ENCODE measurements around the gene MID2. TPM values are rescaled to one million over a fixed set of nuclear protein-coding genes. Genes with fewer than 3 reads are reported as not detected.

Gene MID2
- polyA plus RNA-seq, 1 experiment: 1.6 TPM

GRCh38 chrX:107842715-107843400, 17.2 kb downstream of the MID2 start:
- DNase-seq (ENCODE audit: low read depth, low spot score): no peak
- ChIA-PET POLR2A (no interaction called here), CTCF (no interaction called here)

GRCh38 chrX:107845625-107846024, 20.0 kb downstream of the MID2 start:
- TF ChIP-seq CTCF (IDR thresholded peaks at IDR 0.05; ENCODE audit: low read depth, low read length): no peak
- ChIA-PET POLR2A (no interaction called here), CTCF (no interaction called here)
- no peak overlapping the region for H3K27ac ChIP-seq (ENCODE audit: low read depth, low read length)
- DNase-seq (ENCODE audit: low read depth, low spot score): no peak
- no peaks in the 10 kb centered on the region for H3K9me3 ChIP-seq (ENCODE audit: control insufficient read depth, insufficient read depth, low read length)
- H3K4me3 ChIP-seq (ENCODE audit: low read depth, low read length): no peak overlapping the region
- no peaks in the 10 kb centered on the region for H3K27me3 ChIP-seq (ENCODE audit: control insufficient read depth, insufficient read depth, low read length)

More at GRCh38 chrX:107842715-107843400, 17.2 kb downstream of the MID2 start:
- Histone ChIP-seq H3K9me3 (ENCODE audit: control insufficient read depth, insufficient read depth, low read length) (no peaks in the 10 kb centered on the region), H3K27me3 (ENCODE audit: control insufficient read depth, insufficient read depth, low read length) (no peaks in the 10 kb centered on the region), H3K27ac (ENCODE audit: low read depth, low read length) (no peak overlapping the region), H3K4me3 (ENCODE audit: low read depth, low read length) (no peak overlapping the region)
- no peak for TF ChIP-seq CTCF (IDR thresholded peaks at IDR 0.05; ENCODE audit: low read depth, low read length)

GRCh38 chrX:107848591-107848990, 22.9 kb downstream of the MID2 start:
- no peaks in the 10 kb centered on the region for H3K9me3 ChIP-seq (ENCODE audit: control insufficient read depth, insufficient read depth, low read length)
- H3K4me3 ChIP-seq (ENCODE audit: low read depth, low read length): no peak overlapping the region
- DNase-seq (ENCODE audit: low read depth, low spot score): no peak
- ChIA-PET POLR2A (no interaction called here), CTCF (no interaction called here)
- H3K27ac ChIP-seq (ENCODE audit: low read depth, low read length): no peak overlapping the region
- no peak for TF ChIP-seq CTCF (IDR thresholded peaks at IDR 0.05; ENCODE audit: low read depth, low read length)
- no peaks in the 10 kb centered on the region for H3K27me3 ChIP-seq (ENCODE audit: control insufficient read depth, insufficient read depth, low read length)

GRCh38 chrX:107849747-107850421, 24.2 kb downstream of the MID2 start:
- no peak for TF ChIP-seq CTCF (IDR thresholded peaks at IDR 0.05; ENCODE audit: low read depth, low read length)
- POLR2A ChIA-PET: no interaction called here
- no peak for DNase-seq (ENCODE audit: low read depth, low spot score)
- Histone ChIP-seq H3K9me3 (ENCODE audit: control insufficient read depth, insufficient read depth, low read length) (no peaks in the 10 kb centered on the region), H3K27me3 (ENCODE audit: control insufficient read depth, insufficient read depth, low read length) (no peaks in the 10 kb centered on the region), H3K27ac (ENCODE audit: low read depth, low read length) (no peak overlapping the region), H3K4me3 (ENCODE audit: low read depth, low read length) (no peak overlapping the region)
- CTCF ChIA-PET: no interaction called here

GRCh38 chrX:107850422-107850765, 24.7 kb downstream of the MID2 start:
- no peak for DNase-seq (ENCODE audit: low read depth, low spot score)
- no peaks in the 10 kb centered on the region for H3K9me3 ChIP-seq (ENCODE audit: control insufficient read depth, insufficient read depth, low read length)
- ChIA-PET CTCF (no interaction called here), POLR2A (no interaction called here)
- H3K27me3 ChIP-seq (ENCODE audit: control insufficient read depth, insufficient read depth, low read length): no peaks in the 10 kb centered on the region
- TF ChIP-seq CTCF (IDR thresholded peaks at IDR 0.05; ENCODE audit: low read depth, low read length): no peak
- no peak overlapping the region for H3K4me3 ChIP-seq (ENCODE audit: low read depth, low read length)
- H3K27ac ChIP-seq (ENCODE audit: low read depth, low read length): no peak overlapping the region

Data from AG04450 (cell line).